H9 (cell line): Measurements from ENCODE around the gene MAN1A1. TPM values are rescaled to one million over a fixed set of nuclear protein-coding genes. Genes with fewer than 3 reads are reported as not detected.

Experiments
- DNase-seq: peaks from one replicate; pipeline ENCODE4 v3.0.0-alpha.2; 2017
- H2AFZ ChIP-seq: one replicate; pipeline ENCODE4 v1.6.1; 2013; ENCODE audit warnings: mild to moderate bottlenecking, low read length, control low read depth, moderate library complexity
- H2AK5ac ChIP-seq: 2 replicates; pipeline ENCODE4 v1.6.1; 2013; ENCODE audit warnings: low read length, control low read depth, mixed read lengths; ENCODE audit not compliant: insufficient read length
- H2BK120ac ChIP-seq: one replicate; pipeline ENCODE4 v1.6.1; 2013; ENCODE audit warnings: low read depth, mild to moderate bottlenecking, low read length, control low read depth, inconsistent platforms; ENCODE audit not compliant: poor library complexity, severe bottlenecking
- H2BK12ac ChIP-seq: 2 replicates; pipeline ENCODE4 v1.6.1; 2013; ENCODE audit warnings: low read length, control low read depth, mixed read lengths, low read depth; ENCODE audit not compliant: insufficient read length
- H2BK15ac ChIP-seq: 2 replicates; pipeline ENCODE4 v1.6.1; 2013; ENCODE audit warnings: low read depth, low read length, control low read depth
- H2BK20ac ChIP-seq: one replicate; pipeline ENCODE4 v1.6.1; 2013; ENCODE audit warnings: low read depth, mild to moderate bottlenecking, low read length, control low read depth, inconsistent platforms; ENCODE audit not compliant: poor library complexity, severe bottlenecking
- H2BK5ac ChIP-seq: 2 replicates; pipeline ENCODE4 v1.6.1; 2013; ENCODE audit warnings: low read length, control low read depth, mixed read lengths; ENCODE audit not compliant: insufficient read length
- H3K14ac ChIP-seq: 2 replicates; pipeline ENCODE4 v1.6.1; 2013; ENCODE audit warnings: low read length, control low read depth; ENCODE audit not compliant: insufficient read depth
- H3K18ac ChIP-seq: 2 replicates; pipeline ENCODE4 v1.6.1; 2013; ENCODE audit warnings: low read depth, mild to moderate bottlenecking, mixed read lengths, low read length, control low read depth; ENCODE audit not compliant: insufficient read length
- H3K23ac ChIP-seq: 2 replicates; pipeline ENCODE4 v1.6.1; 2013; ENCODE audit warnings: low read length, control low read depth, mixed read lengths, low read depth; ENCODE audit not compliant: insufficient read length
- H3K23me2 ChIP-seq: 2 replicates; pipeline ENCODE4 v1.6.1; 2013; ENCODE audit warnings: low read depth, mild to moderate bottlenecking, mixed read lengths, low read length, control low read depth; ENCODE audit not compliant: insufficient read length, poor library complexity, severe bottlenecking
- H3K27ac ChIP-seq: 2 replicates; pipeline ENCODE4 v1.5.1; 2013; ENCODE audit warnings: low read length, control low read depth, mixed read lengths, low read depth; ENCODE audit not compliant: insufficient read length
- H3K27me3 ChIP-seq: 2 replicates; pipeline ENCODE4 v1.6.1; 2013; ENCODE audit warnings: low read length, control low read depth, inconsistent platforms; ENCODE audit not compliant: insufficient read depth
- H3K4ac ChIP-seq: 2 replicates; pipeline ENCODE4 v1.6.1; 2013; ENCODE audit warnings: low read depth, mild to moderate bottlenecking, control low read depth, inconsistent platforms, low read length, moderate library complexity
- H3K4me1 ChIP-seq: 2 replicates; pipeline ENCODE4 v1.6.1; 2013; ENCODE audit warnings: low read length, control low read depth, inconsistent platforms; ENCODE audit not compliant: insufficient read depth
- H3K4me2 ChIP-seq: 2 replicates; pipeline ENCODE4 v1.6.1; 2013; ENCODE audit warnings: low read length, control low read depth, mixed read lengths; ENCODE audit not compliant: insufficient read length, insufficient read depth
- H3K56ac ChIP-seq: 2 replicates; pipeline ENCODE4 v1.6.1; 2013; ENCODE audit warnings: low read depth, mild to moderate bottlenecking, mixed read lengths, low read length, control low read depth; ENCODE audit not compliant: insufficient read length
- H3K79me1 ChIP-seq: 2 replicates; pipeline ENCODE4 v1.6.1; 2013; ENCODE audit warnings: low read depth, mild to moderate bottlenecking, moderate library complexity, low read length, control low read depth, inconsistent platforms; ENCODE audit not compliant: insufficient read depth, poor library complexity, severe bottlenecking
- H3K79me2 ChIP-seq: 2 replicates; pipeline ENCODE4 v1.6.1; 2013; ENCODE audit warnings: low read length, control low read depth, inconsistent platforms; ENCODE audit not compliant: insufficient read depth
- H3K9ac ChIP-seq: 2 replicates; pipeline ENCODE4 v1.6.1; 2013; ENCODE audit warnings: low read length, control low read depth, mixed read lengths; ENCODE audit not compliant: insufficient read length; ENCODE audit errors: extremely low read depth
- H3K9me3 ChIP-seq: one replicate; pipeline ENCODE4 v1.6.1; 2013; ENCODE audit warnings: low read depth, low read length, inconsistent platforms; ENCODE audit not compliant: control insufficient read depth
- H3T11ph ChIP-seq: one replicate; pipeline ENCODE4 v1.6.1; 2013; ENCODE audit warnings: mild to moderate bottlenecking, low read length, control low read depth, inconsistent platforms
- H4K20me1 ChIP-seq: one replicate; pipeline ENCODE4 v1.6.1; 2013; ENCODE audit not compliant: control insufficient read depth, insufficient read length, insufficient read depth
- H4K5ac ChIP-seq: 2 replicates; pipeline ENCODE4 v1.6.1; 2013; ENCODE audit warnings: low read depth, mild to moderate bottlenecking, mixed read lengths, low read length, control low read depth; ENCODE audit not compliant: insufficient read length
- H4K8ac ChIP-seq: replicated peaks from 2 replicates; pipeline ENCODE4 v1.6.1; 2013; ENCODE audit warnings: low read length, control low read depth, mixed read lengths, low read depth; ENCODE audit not compliant: insufficient read length
- H4K91ac ChIP-seq: 2 replicates; pipeline ENCODE4 v1.6.1; 2013; ENCODE audit warnings: low read depth, mild to moderate bottlenecking, moderate library complexity, mixed read lengths, low read length, control low read depth; ENCODE audit not compliant: insufficient read length
- H3K27ac Mint-ChIP-seq, 3 experiments: 2 replicates in 2 of 3; 3 replicates in 1 of 3; pipeline ENCODE4 v1.8.0; 2020 to 2021; ENCODE audit warnings: mixed read lengths in 3 of 3, mild to moderate bottlenecking in 1 of 3, moderate library complexity in 1 of 3
- H3K27me3 Mint-ChIP-seq: 2 replicates; pipeline ENCODE4 v1.8.0; 2021; ENCODE audit warnings: low read depth, mild to moderate bottlenecking, moderate library complexity, mixed read lengths
- H3K36me3 Mint-ChIP-seq, 3 experiments: 2 replicates in 2 of 3; 3 replicates in 1 of 3; pipeline ENCODE4 v1.8.0; 2020 to 2021; ENCODE audit warnings: low read depth in 3 of 3, mixed read lengths in 3 of 3; ENCODE audit not compliant: insufficient read depth in 1 of 3
- H3K4me1 Mint-ChIP-seq, 2 experiments: 2 replicates each; pipeline ENCODE4 v1.8.0; 2020; ENCODE audit warnings: mixed read lengths in 2 of 2
- H3K4me3 Mint-ChIP-seq, 2 experiments: 2 replicates in 1 of 2; 3 replicates in 1 of 2; pipeline ENCODE4 v1.8.0; 2020 to 2021; ENCODE audit warnings: mild to moderate bottlenecking in 2 of 2, mixed read lengths in 2 of 2, moderate library complexity in 1 of 2
- H3K9me3 Mint-ChIP-seq, 2 experiments: 2 replicates in 1 of 2; 3 replicates in 1 of 2; pipeline ENCODE4 v1.8.0; 2020; ENCODE audit warnings: mild to moderate bottlenecking in 2 of 2, mixed read lengths in 2 of 2, moderate library complexity in 1 of 2
- CTCF ChIP-seq: fragments of 200-600 bp; sonication (generic); conservative IDR thresholded peaks from 3 replicates; pipeline ENCODE4 v1.8.0; 2021; ENCODE audit warnings: antibody characterized with exemption, mild to moderate bottlenecking
- WGBS: extraction: QIAGEN DNeasy Blood & Tissue Kit; methylation state at CpG from one replicate; pipeline ENCODE4 v1.1.7; 2013; ENCODE audit warnings: missing lambda C conversion rate, low lambda C conversion rate, mixed read lengths; ENCODE audit not compliant: insufficient read length; ENCODE audit errors: extremely low coverage; 5-methylcytosine and 5-hydroxymethylcytosine counted together
- total RNA-seq: library from RNA; stranded (reverse); gene quantifications from 2 replicates; pipeline ENCODE4 v1.2.1, GENCODE V29; 2021

MAN1A1 gene
- total RNA-seq, 1 experiment from 2014 or later = 1.6 TPM

GRCh38 chr6:119308048-119308570, 41.5 kb downstream of the MAN1A1 start:
- H2AFZ ChIP-seq = no peak overlapping the region
- H3K79me2 ChIP-seq = no peaks in the 10 kb centered on the region
- no peak overlapping the region for H3K4ac ChIP-seq
- Mint-ChIP-seq H3K27ac (no peak overlapping the region; a peak in 1 of 7 replicates), H3K4me3 (no peak overlapping the region), H3K9me3 (no peaks in the 10 kb centered on the region), H3K36me3 (no peaks in the 10 kb centered on the region), H3K4me1 (peaks cover 3 to 8% of the 10 kb centered on the region in 2 experiments; a peak in 2 of 4 replicates), H3K27me3 (no peaks in the 10 kb centered on the region)
- H3K9ac ChIP-seq = no peak overlapping the region
- H3K4me2 ChIP-seq = no peak overlapping the region
- no peak for TF ChIP-seq CTCF
- no peak overlapping the region for H4K5ac ChIP-seq
- H3K23ac ChIP-seq = no peak overlapping the region
- no CpG with 5 or more reads among the region's 2 CpGs for WGBS
- no peak overlapping the region for H2BK12ac ChIP-seq
- H2AK5ac ChIP-seq = no peak overlapping the region
- no peaks in the 10 kb centered on the region; the same call in 1 of the 2 replicates for H3K4me1 ChIP-seq
- H4K91ac ChIP-seq = no peak overlapping the region
- no peaks in the 10 kb centered on the region for H3K79me1 ChIP-seq
- no peaks in the 10 kb centered on the region for H4K20me1 ChIP-seq
- H3K18ac ChIP-seq = no peak overlapping the region
- H3K14ac ChIP-seq = no peak overlapping the region
- no peak overlapping the region for H2BK120ac ChIP-seq
- H3K56ac ChIP-seq = no peak overlapping the region
- no peaks in the 10 kb centered on the region for H3K27me3 ChIP-seq
- DNase-seq = no peak
- H4K8ac ChIP-seq = no peak overlapping the region
- H3K23me2 ChIP-seq = no peaks in the 10 kb centered on the region
- H2BK15ac ChIP-seq = no peak overlapping the region
- no peak overlapping the region for H2BK20ac ChIP-seq
- no peaks in the 10 kb centered on the region for H3K9me3 ChIP-seq
- H3T11ph ChIP-seq = no peak overlapping the region
- no peak overlapping the region for H3K27ac ChIP-seq
- H2BK5ac ChIP-seq = no peak overlapping the region
